SK-N-SH treated with all-trans-retinoic acid at 6 μM for 48 hours (cell line): Measurements from ENCODE around the gene BZW1.

ENCODE experiments used
- ARNTL ChIP-seq: fragments of 450-650 bp; formaldehyde crosslinking; IDR thresholded peaks from 2 replicates; pipeline ENCODE4 v1.5.0; 2020; ENCODE audit warnings: low read depth, mild to moderate bottlenecking, moderate library complexity, borderline replicate concordance
- GLIS3 ChIP-seq: fragments of 250-450 bp; sonication (Bioruptor Pico); IDR thresholded peaks from 2 replicates; pipeline ENCODE4 v1.5.0; 2020; ENCODE audit warnings: mild to moderate bottlenecking, moderate library complexity
- ISL1 ChIP-seq: fragments of 250-450 bp; sonication (Bioruptor Pico); IDR thresholded peaks from 2 replicates; pipeline ENCODE4 v2.1.2; 2022; ENCODE audit warnings: mild to moderate bottlenecking, moderate library complexity
- TOX ChIP-seq: fragments of 250-450 bp; sonication (Bioruptor Pico); IDR thresholded peaks from 2 replicates; pipeline ENCODE4 v1.8.0; 2021; ENCODE audit warnings: mild to moderate bottlenecking, moderate library complexity, borderline replicate concordance
- ZC3H10 ChIP-seq: fragments of 250-450 bp; sonication (Bioruptor Pico); IDR thresholded peaks from 2 replicates; pipeline ENCODE4 v1.5.1; 2021; ENCODE audit warnings: mild to moderate bottlenecking, moderate library complexity
- ZFP3 ChIP-seq: fragments of 250-450 bp; sonication (Bioruptor Pico); IDR thresholded peaks from 2 replicates; pipeline ENCODE4 v1.5.0; 2020; ENCODE audit warnings: mild to moderate bottlenecking, moderate library complexity
- TF ChIP-seq, protein P1 (sequence below): fragments of 250-450 bp; sonication (Bioruptor Pico); IDR thresholded peaks from 2 replicates; pipeline ENCODE4 v1.5.1; 2020; ENCODE audit warnings: low read depth, mild to moderate bottlenecking, moderate library complexity
- TF ChIP-seq, protein P2 (sequence below): fragments of 250-450 bp; sonication (Bioruptor Pico); IDR thresholded peaks from 2 replicates; pipeline ENCODE4 v1.5.1; 2021; ENCODE audit warnings: mild to moderate bottlenecking, moderate library complexity

DNA sequence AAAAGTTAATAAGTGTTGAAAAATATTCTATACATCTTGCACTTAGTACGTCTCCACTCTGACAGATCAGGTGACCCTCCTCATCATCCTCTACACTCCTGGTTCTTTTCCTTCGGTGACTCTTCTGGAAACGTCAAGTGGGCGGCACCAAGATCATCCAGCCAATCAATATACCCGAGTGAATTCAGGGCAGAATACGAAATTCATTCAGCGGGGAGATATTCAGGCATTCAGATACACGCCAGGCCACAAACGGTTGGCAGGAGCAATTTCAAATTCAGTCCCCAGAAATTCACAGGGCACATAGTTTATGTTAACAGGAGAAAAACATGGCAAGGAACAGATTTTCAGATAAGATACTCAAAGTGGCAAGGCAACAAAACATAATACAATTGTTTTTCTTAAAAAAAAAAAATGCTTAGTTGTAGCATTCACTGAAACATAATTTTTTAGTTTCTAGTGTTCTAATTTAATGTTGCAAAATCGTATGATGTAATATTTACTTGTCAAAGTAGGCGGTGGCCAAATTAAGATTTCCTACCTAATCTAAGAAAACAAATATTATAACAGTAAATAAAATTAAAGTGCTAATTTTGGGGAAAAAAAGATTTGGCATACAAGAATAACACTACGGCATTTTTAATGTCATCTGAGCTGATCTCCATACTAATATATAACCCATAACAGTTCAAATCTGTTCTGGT lies 48.5 kb downstream of the BZW1 start:
- TF ChIP-seq, protein P1, sequence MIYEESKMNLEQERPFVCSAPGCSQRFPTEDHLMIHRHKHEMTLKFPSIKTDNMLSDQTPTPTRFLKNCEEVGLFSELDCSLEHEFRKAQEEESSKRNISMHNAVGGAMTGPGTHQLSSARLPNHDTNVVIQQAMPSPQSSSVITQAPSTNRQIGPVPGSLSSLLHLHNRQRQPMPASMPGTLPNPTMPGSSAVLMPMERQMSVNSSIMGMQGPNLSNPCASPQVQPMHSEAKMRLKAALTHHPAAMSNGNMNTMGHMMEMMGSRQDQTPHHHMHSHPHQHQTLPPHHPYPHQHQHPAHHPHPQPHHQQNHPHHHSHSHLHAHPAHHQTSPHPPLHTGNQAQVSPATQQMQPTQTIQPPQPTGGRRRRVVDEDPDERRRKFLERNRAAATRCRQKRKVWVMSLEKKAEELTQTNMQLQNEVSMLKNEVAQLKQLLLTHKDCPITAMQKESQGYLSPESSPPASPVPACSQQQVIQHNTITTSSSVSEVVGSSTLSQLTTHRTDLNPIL (CRISPR knock-in tag), result no peak
- no peak for TF ChIP-seq ISL1
- no peak for TF ChIP-seq TOX (CRISPR knock-in tag)
- TF ChIP-seq ARNTL (CRISPR knock-in tag), result no peak
- TF ChIP-seq, protein P2, sequence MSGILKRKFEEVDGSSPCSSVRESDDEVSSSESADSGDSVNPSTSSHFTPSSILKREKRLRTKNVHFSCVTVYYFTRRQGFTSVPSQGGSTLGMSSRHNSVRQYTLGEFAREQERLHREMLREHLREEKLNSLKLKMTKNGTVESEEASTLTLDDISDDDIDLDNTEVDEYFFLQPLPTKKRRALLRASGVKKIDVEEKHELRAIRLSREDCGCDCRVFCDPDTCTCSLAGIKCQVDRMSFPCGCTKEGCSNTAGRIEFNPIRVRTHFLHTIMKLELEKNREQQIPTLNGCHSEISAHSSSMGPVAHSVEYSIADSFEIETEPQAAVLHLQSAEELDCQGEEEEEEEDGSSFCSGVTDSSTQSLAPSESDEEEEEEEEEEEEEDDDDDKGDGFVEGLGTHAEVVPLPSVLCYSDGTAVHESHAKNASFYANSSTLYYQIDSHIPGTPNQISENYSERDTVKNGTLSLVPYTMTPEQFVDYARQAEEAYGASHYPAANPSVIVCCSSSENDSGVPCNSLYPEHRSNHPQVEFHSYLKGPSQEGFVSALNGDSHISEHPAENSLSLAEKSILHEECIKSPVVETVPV (CRISPR knock-in tag), result no peak
- no peak for TF ChIP-seq GLIS3 (CRISPR knock-in tag)
- TF ChIP-seq ZC3H10 (CRISPR knock-in tag), result no peak
- no peak for TF ChIP-seq ZFP3 (CRISPR knock-in tag)
